ENCODE results near the gene TNP1.

- TF ChIP-seq TAF1 (IDR thresholded peaks at IDR 0.05; ENCODE audit: low read depth, low read length) (no peak), POLR2AphosphoS5 (IDR thresholded peaks at IDR 0.05; ENCODE audit: low read depth, low read length) (no peak), POLR2A (IDR thresholded peaks at IDR 0.05; ENCODE audit: low read depth, low read length) (no peak), SPI1 (IDR thresholded peaks at IDR 0.05; ENCODE audit: low read depth, low read length) (no peak), POU2F2 (IDR thresholded peaks at IDR 0.05; ENCODE audit: low read depth, low read length) (no peak), PAX5 (IDR thresholded peaks at IDR 0.05; ENCODE audit: insufficient read depth, low read length, severe bottlenecking) (no peak)
These were observed 12.2 kb upstream of the TNP1 start for GRCh38 chr2:216872040-216872439.
